Lung microvascular endothelial cell (primary cell): ENCODE measurements around the gene CLDND2. TPM values are rescaled to one million over a fixed set of nuclear protein-coding genes. Genes with fewer than 3 reads are reported as not detected.
"Not testable (repeated sequence)": the region's sequence is repeated elsewhere in the genome, so short reads cannot be mapped to it uniquely, and the experiment has no call there.

Experiments used
- DNase-seq, 2 donors: peaks; one replicate each; pipeline versions ENCODE4 v3.0.0 to v3.0.0-alpha.2; 2010; ENCODE audit warnings: low read depth in 2 of 2
- total RNA-seq: library from RNA; depleted of rRNA; stranded (reverse); fragments of >200 nt; gene quantifications from 2 replicates; pipeline ENCODE4 v1.2.1, GENCODE V29; 2014

Gene CLDND2, protein sequence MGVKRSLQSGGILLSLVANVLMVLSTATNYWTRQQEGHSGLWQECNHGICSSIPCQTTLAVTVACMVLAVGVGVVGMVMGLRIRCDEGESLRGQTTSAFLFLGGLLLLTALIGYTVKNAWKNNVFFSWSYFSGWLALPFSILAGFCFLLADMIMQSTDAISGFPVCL
- not detected in 2 replicates for total RNA-seq

DNA sequence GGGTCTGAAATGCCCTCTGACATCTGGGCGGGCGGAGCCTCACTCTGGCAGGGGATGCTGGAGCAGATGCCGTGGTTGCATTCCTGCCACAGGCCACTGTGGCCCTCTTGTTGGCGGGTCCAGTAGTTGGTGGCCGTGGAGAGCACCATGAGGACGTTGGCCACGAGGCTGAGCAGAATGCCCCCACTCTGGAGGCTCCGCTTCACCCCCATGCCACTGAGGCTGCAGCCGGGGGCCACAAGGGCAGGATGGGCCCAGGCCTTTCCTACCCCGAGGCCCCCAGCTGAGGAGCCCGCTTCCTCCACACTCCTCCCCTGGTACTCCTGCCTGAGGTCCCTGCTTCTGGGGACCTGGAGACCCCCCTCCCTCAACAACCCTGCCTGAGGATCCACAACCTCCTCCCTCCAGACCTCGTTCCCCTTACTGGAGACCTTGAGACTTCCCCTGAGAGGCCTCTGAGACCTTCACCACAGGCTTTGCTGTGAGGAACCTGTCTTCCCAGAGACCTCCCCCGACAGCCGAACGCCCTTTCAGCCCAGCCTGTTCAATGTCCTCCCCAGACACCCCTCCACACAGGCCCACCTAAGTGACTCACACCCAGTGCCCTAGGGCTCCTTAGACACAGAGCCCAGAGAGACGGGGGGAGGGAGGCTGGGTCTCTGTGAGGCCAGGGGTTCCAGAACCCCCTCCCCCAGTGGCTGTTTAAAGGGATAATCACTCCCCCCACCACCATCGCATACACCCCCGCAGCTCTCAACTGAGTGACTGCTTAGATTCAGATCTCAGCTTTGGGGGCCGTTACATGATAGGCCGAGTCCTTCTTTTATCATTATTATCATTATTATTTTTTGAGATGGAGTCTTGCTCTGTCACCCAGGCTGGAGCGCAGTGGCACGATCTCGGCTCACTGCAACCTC lies at the start of gene CLDND2:
Gene CLDND2, minus strand, starts transcription at position 638 of the 917 bp plus-strand sequence. Its CDS starts 426 bp downstream, at position 212.
- no peak for DNase-seq

DNA sequence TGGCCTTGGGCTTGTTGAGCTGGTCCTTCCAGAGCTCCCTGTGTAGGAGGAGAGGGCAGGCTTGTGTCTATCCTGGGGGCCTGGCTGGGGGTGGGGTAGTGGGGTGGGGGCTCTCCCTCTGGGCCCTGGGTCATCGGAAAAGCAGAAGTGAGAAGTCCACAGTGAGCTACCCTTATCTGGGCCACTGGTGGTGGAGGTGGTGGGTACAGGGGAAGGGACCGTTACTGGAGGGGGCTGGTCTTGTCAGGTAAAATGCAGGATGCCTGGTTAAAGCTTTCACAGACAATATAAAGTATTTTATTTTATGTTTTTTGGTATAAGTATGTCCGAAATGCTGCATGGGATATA lies 49.0 kb upstream of the CLDND2 start:
- no peak for DNase-seq

DNA sequence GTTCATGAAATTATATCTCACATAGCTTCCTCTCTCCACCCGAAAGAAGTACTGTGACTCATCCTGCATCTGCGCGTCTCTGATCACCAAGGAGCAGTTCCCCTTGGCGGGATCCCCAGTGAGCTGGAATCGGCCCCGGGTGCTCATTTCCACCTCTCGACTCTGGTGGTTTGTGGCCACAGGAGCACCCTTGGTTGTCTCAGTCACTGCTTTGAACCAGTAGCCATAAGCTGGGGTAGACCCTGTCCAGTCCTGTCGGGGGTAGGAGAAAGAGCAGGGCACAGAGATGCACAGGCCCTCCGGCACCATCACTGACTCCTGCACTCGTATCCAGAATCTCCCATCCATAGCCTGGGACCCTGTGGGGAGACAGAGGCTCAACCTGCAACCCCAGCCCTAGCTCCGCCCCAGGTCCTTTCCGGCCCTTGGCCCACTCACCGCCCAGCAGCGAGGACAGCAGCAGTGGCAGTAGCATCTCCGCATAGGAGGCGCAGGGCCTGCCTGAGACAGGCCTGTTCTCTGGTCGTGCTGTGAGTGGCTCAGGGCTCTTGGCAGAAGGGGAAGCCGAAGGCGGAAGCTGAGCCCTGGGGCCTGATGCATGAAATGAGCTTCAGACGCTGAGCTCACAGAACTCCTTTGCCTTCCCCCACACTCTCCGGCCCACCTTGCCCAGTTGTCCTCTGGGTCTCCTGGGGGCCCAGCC lies 48.5 kb upstream of the CLDND2 start, which contains the start of gene SIGLEC10:
Gene SIGLEC10, minus strand, starts transcription at position 536 of the 703 bp plus-strand sequence. Its CDS starts 61 bp downstream, at position 475.
- no peak for DNase-seq

DNA sequence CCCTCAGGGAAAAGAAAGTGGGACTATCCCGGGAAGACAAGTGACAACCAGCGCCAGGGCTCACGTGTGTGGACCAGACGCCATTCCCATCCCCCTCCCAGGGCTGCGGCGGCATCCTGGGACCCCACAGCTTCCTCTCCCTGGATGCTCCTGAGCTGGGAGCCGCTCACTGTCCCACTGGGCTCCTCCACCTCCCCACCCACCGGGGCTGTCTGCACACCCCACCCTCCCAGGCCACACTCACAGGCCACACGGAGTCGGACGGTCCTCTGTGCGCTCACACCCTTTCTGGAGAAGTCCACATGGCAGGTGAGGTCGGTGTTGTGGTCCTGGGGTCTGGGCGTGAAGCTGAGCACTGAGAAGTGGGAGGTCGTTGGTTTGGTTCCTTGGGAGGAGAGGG lies 47.6 kb upstream of the CLDND2 start:
- DNase-seq = not testable (repeated sequence)

DNA sequence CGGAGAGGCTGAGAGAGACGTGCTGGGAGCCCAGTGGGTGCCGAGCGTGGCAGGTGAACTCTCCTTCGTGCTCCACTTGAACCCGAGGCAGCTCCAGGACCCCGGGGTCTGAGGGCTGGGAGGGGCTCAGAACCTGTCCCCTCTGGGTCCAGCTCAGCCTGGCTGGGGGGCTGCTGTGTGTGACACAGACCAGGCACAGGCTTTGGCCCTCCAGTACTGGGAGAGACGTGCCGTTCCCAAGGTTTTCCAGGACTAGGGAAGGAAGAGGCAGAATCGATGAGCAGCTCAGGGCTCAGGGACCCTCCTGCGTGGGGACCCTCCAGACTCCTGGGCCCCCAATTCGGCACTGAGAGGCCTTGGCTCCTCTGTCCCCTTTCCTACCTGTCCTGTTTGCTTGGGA lies 46.4 kb upstream of the CLDND2 start:
- no peak for DNase-seq

DNA sequence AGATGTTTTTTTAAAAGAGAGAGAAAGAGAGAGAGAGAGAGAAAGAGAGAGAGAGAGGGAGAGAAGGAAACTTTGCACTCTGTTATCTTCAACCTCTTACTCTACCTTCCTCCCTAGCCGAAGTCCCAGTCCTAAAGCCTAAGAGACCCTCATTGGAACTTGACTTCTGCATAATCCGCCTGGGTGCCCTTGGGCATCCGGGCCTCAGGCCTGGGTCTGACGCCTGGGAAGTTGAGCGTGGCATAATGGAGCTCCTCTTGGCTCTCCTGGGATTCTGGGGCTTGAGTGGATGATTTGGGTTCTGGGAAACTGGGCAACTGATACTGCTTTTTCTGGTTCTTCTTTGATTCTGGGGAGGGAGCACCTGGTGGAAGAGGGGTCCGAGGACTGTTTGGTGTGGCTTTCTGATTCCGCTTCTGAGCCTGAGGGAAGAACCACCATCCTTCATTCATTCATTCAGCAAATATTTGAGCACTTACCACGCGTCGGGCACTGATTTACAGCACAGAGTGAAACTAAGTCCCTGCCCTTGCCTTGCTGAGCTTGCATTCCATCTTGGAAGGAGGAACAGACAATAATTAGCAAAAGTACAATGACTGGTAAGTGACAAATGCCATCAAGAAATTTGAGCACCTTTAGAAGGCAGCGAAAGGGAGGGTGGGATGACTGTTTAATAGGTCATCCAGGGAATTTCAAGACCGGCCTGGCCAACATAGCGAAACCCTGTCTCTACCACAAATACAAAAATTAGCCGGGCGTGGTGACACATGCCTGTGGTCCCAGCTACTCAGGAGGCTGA lies 42.3 kb upstream of the CLDND2 start:
- DNase-seq = no peak

DNA sequence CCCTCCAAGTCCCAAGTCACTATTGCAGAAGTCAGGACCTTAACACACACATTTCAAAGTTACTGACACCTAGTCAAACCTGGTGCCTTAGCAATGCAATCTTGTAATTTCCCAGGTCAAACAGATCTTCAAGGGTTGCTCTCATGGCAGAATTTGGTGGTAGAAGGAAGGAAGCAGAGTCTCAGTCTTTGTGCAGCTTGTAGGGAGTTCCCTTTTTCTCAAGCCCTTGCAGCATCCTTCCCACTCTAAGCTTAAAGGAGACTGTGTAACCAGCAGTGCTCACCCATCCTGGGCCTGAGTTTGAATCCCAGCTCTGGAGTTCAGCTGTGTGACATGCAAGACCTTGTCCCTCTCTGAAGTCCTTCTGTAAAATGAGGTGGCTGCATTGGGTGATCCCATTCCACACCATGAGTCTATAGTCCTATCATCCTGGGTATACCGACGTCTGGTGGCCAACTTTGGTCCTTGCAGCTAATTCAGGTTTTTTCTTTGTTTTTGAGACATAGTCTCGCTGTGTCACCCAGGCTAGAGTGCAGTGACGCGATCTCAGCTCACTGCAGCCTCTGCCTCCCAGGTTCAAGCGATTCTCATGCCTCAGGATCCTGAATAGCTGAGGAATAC lies 38.8 kb upstream of the CLDND2 start:
- peak; percentile 21 to 61 for DNase-seq

DNA sequence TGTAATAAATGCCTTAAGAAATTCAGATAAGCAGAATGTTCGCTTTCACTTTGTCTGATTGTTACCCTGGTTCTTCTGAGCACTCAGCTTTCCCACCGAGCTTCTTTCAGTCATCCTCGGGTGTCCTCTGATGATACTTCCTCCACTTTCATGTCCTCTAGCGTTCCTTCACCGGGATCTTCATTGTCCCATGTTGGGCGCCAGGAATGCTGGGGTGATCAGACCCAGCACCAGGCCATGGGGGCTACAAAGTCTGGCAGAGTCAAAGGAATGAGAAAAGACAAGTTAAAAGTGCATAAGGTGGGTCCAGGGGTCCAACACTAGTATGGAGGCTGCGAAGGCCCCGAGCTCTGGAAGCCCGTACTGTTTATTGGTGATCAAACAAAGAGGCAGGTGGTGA lies 33.3 kb upstream of the CLDND2 start:
- no peak for DNase-seq

DNA sequence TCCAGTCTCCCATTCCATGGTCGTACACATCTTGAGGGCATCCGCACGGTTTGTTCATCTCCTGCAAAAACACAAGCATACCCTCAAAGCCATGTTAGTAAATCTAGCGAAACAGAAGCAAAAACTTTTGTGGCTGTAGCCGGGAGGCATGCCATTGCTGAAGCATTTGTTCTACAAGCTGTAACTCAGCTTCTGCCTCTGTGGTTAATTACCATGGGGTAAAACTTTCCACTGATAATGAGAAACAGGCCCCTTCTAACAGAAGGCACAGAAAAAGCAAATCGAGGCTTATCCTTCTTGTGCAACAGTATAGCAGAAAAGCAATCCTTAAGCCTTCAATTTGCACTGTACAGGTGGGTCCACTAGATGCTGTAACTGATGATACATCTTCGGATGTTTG lies 31.1 kb upstream of the CLDND2 start:
- DNase-seq = not testable (repeated sequence)

DNA sequence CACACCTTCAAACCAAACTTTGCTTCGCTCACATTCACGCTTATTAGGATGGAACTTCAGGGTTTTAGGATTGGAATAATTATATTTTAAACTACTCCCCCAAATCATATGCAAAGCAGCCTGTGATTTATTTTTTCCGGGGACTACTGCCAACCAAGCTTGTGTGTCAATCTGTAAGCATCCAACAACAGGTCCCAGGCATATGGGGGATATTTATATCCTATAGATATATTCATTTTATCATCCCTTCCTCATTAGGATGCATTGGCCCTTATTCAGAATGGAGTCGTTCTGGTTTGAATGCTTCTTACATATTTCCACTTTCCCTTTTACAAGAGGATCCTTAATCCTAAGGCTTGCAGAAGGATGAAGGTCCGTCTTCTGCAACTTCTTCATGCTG lies 30.4 kb upstream of the CLDND2 start:
- no peak for DNase-seq

DNA sequence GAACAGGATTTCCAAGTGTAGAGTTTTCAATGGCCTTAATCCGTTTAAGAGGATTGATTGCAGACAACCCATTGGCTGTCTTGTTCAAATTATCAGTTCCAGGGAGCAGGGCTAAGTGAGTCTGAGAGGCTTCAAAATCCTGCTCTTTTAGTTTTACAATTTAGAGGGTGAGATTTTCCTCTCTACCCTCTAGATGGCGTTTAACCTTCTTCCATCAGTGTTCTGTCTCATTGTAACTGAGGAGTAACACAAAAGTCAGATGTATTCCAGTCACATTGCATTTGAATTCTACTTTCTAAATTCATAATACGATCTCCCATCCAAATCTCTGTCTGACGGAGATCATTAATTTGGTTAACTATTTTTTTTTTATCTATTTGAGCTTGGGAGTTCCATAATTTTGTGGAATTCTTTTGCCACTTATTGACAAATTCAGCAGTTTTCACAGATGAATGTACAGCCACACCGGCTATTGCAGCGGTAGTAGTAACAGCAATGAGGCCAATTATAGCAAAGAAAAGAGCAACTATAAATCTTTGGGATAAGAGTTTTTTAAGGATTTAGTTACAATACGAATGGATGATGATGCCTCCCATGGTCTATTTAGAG lies 29.4 kb upstream of the CLDND2 start:
- peak; percentile 24 to 31 for DNase-seq

DNA sequence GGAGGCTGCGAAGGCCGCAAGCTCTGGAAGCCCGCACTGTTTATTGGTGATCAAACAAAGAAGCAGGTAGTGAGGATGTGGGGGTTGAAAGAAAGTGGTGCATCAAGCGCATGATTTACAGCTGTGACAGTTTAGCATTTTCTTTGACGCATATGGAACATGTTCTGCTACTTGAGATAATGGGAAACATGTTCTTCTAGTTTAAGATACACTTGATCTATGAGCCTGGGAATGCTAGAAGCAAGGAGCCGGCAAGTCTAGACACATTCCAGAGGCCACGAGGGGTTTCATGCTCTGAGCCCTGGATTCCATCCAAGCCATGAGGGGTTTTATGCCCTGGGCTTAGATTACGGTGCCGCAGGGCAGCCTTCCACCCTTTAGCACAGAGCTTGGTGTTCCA lies 28.6 kb upstream of the CLDND2 start:
- DNase-seq = not testable (repeated sequence)

DNA sequence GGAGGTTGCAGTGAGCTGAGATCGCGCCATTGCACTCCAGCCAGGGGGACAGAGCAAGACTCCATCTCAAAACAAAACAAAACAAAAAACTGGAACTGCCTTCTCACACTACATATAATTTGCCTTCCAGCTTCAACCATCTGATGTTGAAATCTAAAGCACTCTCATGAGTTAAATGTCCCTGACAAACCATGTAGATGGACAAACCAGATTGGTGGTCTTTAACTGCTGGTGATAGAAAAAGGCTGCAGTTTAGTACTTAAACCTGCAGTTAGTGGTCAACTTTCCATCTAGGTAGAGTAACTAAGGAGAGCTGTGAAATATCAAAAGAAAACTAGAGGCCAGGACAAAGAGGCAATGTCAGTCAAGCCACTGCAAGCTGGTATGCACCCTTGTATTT lies 27.4 kb upstream of the CLDND2 start:
- DNase-seq = no peak

DNA sequence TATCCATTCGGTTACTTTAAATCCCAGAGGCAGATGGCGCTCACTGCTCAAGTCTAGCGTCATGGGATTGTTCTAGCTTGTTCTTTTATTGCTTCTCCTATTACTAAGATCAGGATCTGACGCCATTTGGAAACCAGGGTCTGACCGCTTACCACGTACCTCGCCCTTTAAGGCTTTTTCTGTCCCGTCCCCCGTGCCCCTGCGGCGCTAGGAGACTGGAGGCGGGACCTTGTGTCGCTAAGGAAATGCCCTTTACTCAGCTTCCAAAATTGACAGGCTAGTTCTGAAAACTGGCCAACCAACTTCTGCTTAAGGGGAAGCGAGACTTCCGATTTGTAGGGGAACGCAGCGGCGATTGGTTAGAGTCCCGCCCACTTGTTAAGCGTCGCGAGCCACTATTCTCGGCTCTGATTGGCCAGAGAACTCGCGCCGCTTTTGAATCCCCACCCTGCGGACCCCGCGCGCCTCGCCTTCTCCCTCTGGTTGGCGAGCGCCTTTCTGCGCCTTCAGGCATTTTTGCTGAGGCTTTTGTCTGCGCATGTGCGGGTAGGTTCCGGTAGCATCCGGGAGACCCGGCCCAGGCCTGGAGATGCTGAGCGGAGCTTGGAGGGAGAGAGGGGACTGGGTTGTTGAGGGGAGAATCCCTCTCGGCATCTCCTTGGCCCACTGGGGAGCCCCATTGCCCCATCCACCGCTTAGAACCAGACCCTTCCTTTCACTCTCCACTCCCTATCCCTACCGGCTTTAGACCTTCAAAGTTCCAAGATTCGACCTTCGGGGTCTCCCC lies 25.4 kb upstream of the CLDND2 start:
- DNase-seq = peak; percentile 96 to 97

DNA sequence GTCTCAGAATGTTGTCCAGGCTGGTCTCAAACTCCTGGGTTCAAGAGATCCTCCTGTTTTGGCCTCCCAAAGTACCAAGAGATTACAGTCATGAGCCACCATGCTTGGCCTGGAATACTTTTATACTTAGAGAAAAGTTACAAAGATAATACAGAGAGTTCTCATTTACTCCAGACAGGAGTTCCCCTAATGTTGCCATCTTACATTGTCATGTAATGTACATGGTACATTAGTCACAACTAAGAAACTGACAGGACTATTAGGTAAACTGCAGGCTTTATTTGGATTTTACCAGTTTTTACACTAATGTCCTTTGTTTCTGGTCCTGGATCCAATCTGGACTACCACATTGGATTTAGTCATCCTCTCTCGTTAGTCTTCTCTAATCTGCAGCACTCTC lies 23.9 kb upstream of the CLDND2 start:
- DNase-seq = no peak

DNA sequence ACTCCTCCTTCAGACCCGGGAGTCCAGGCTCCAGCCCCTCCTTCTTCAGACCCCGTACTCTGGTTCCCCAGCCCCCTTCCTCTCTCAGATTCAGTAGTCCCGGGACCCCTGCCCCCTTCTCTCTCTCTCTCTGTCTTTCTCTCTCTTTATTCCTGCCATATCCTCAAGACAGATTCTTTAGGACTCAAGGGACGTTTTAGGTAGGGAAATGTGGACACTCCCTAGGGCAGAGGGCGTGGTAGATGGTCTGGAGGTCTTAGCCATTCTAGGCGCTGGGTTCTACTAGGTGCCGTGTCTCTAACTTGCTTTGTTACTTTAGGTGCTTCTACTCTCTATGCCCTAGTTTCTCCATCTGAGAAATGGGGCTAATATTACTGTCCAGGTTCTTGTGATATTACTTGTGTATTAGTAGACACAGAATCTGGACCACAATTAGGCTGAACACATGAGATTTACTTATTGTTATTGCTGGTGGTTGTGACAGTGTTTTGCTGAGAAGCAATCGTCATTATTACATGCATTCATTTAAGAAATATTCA lies 22.3 kb upstream of the CLDND2 start:
- no peak for DNase-seq

DNA sequence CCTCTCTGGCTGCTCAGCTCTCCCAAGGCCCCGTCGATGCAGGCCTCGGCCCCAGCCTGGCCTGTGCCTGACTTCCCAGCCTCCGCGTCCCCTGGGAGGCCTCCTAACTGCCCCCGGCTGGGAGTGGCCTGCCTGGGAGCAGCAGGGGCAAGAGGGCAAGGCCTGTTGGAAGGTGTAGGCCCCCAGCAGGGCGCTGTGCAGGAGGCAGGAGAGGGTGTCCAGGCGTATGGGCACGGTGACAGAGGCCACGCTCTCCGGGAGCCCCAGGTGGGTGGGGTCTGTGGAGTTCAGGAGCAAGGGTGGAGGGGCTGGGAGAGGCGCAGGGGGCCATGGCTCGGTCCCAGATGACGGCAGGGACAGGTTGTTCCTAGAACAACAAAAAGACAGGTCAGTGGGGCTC lies 20.3 kb upstream of the CLDND2 start:
- DNase-seq = no peak

DNA sequence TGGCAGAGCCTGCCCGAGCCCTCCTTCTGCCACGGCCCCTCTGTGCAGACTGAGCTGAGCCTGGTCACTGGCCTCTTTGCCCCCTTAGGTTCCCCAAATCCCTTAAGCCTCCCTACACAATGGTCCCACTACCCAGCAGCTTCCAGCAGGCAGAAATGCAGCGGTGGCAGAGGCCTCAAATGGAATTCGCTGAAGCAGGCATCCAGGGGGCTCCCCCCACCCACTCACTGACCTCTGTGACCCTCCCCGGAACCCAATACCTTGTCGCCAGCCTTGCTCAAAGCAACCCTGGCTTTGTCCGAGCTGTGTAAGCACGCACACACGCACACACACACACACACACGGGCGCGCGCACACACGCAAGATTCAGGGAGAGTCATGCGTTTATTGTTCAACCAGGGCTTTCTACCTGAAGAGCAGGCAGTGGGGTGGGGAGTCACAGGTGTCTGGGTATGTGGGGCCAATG lies 19.2 kb upstream of the CLDND2 start, which contains the start of gene LIM2:
Gene LIM2, minus strand, starts transcription at position 51 of the 466 bp plus-strand sequence. CDS start 531 bp downstream, outside the sequence.
- no peak for DNase-seq

DNA sequence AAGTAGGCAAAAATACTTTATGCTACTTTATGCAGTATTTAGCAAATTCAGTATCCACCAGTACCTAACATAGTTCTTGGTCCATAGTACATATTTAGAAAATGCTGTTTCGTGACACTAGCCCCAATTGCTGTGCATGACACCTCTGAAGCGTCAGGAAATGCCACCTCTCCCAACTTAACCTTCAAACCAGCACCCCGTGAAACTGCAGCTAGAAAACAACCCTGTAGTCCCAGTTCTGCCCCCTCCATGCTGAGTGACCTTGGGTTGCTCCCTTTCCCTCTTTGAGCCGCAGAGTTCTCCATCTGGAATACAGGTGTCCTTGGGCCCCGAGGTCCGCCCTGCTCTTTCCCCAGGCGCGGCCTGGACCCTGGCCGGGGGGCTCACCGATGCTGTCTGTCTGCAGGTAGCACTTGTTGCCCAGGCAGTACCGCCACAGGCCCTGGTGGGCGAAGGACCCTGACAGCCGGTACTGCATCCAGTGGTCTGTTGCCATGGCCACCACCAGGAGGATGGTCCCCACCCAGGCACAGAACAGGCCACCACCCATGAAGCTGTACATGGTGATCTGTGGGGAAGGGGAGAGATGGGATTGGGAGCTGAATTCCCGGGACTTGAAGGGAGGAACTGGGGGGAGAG lies 18.2 kb upstream of the CLDND2 start:
- DNase-seq = no peak
